H1 (cell line): ENCODE data around the gene GJD3.

ENCODE experiments used
- ATF3 ChIP-seq: IDR thresholded peaks from 2 replicates; pipeline ENCODE4 v1.6.1; 2011; ENCODE audit warnings: low read depth, mild to moderate bottlenecking, low read length; ENCODE audit not compliant: insufficient read depth
- BCL11A ChIP-seq, 2 experiments: IDR thresholded peaks; one replicate each; pipeline ENCODE4 v1.6.1; 2011; ENCODE audit warnings: low read depth in 2 of 2, low read length in 2 of 2, mild to moderate bottlenecking in 2 of 2
- CTCF ChIP-seq, 3 experiments: IDR thresholded peaks; 1 replicate in 2 of 3; 2 replicates in 1 of 3; pipeline versions ENCODE4 v1.5.1 to v1.6.1; 2011; ENCODE audit warnings: low read length in 3 of 3, mild to moderate bottlenecking in 3 of 3, inconsistent platforms in 2 of 3, low read depth in 1 of 3, moderate library complexity in 1 of 3; ENCODE audit not compliant: insufficient read depth in 1 of 3; ENCODE audit errors: control extremely low read depth in 1 of 3
- EZH2 ChIP-seq: fragments of 200-600 bp; sonication (generic); IDR thresholded peaks from 2 replicates; pipeline ENCODE4 v1.7.1; 2012; ENCODE audit warnings: low read depth, mild to moderate bottlenecking, moderate library complexity, low read length, inconsistent platforms; ENCODE audit not compliant: severe bottlenecking
- MAX ChIP-seq: IDR thresholded peaks from 2 replicates; pipeline ENCODE4 v1.6.1; 2012; ENCODE audit warnings: inconsistent platforms
- POLR2A ChIP-seq, 2 experiments: IDR thresholded peaks; 1 replicate in 1 of 2; 2 replicates in 1 of 2; pipeline ENCODE4 v1.6.1; 2011; ENCODE audit warnings: low read depth in 2 of 2, low read length in 2 of 2, mild to moderate bottlenecking in 2 of 2; ENCODE audit errors: control extremely low read depth in 1 of 2
- POLR2AphosphoS5 ChIP-seq: IDR thresholded peaks from 2 replicates; pipeline ENCODE4 v1.6.1; 2011; ENCODE audit warnings: low read depth, low read length
- SP1 ChIP-seq: IDR thresholded peaks from 2 replicates; pipeline ENCODE4 v1.6.1; 2011; ENCODE audit warnings: low read depth, low read length
- TEAD4 ChIP-seq: IDR thresholded peaks from 2 replicates; pipeline ENCODE4 v1.6.1; 2012; ENCODE audit warnings: low read depth, low read length, inconsistent platforms, mixed read lengths

- TF ChIP-seq POLR2A (IDR thresholded peaks at IDR 0.05; ENCODE audit: control extremely low read depth in 1 of 2, low read depth in 2 of 2, low read length in 2 of 2) = no peak
- no peak for TF ChIP-seq BCL11A (IDR thresholded peaks at IDR 0.05; ENCODE audit: low read depth in 2 of 2, low read length in 2 of 2)
- TF ChIP-seq MAX = no peak
- TF ChIP-seq TEAD4 = no peak
- no peak for TF ChIP-seq ATF3
- TF ChIP-seq POLR2AphosphoS5 = no peak
- no peak for TF ChIP-seq CTCF (IDR thresholded peaks at IDR 0.05; ENCODE audit: control extremely low read depth in 1 of 3, insufficient read depth in 1 of 3, low read depth in 1 of 3, low read length in 3 of 3)
- no peak for TF ChIP-seq SP1
- no peak for TF ChIP-seq EZH2
Observed at GRCh38 chr17:40345994-40346764, 18.4 kb downstream of the GJD3 start.
